NB4 (cell line): ENCODE results near the gene ANKRD34A.

Experiments used
- POLR2A ChIP-seq: IDR thresholded peaks from 2 replicates; pipeline ENCODE4 v1.6.1; 2011; ENCODE audit warnings: mild to moderate bottlenecking; ENCODE audit not compliant: insufficient read length; ENCODE audit errors: extremely low read depth
- TF ChIP-seq, protein P1 (sequence below): IDR thresholded peaks from one replicate; pipeline ENCODE4 v1.5.1; 2012; ENCODE audit warnings: low read depth, low read length
- TF ChIP-seq, protein P2 (sequence below): IDR thresholded peaks from 2 replicates; pipeline ENCODE4 v1.6.1; 2011; ENCODE audit warnings: low read depth, low read length

- TF ChIP-seq, protein P1, sequence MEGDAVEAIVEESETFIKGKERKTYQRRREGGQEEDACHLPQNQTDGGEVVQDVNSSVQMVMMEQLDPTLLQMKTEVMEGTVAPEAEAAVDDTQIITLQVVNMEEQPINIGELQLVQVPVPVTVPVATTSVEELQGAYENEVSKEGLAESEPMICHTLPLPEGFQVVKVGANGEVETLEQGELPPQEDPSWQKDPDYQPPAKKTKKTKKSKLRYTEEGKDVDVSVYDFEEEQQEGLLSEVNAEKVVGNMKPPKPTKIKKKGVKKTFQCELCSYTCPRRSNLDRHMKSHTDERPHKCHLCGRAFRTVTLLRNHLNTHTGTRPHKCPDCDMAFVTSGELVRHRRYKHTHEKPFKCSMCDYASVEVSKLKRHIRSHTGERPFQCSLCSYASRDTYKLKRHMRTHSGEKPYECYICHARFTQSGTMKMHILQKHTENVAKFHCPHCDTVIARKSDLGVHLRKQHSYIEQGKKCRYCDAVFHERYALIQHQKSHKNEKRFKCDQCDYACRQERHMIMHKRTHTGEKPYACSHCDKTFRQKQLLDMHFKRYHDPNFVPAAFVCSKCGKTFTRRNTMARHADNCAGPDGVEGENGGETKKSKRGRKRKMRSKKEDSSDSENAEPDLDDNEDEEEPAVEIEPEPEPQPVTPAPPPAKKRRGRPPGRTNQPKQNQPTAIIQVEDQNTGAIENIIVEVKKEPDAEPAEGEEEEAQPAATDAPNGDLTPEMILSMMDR, result no peak
- TF ChIP-seq POLR2A, result no peak
- TF ChIP-seq, protein P2, sequence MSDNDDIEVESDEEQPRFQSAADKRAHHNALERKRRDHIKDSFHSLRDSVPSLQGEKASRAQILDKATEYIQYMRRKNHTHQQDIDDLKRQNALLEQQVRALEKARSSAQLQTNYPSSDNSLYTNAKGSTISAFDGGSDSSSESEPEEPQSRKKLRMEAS, result no peak
Measured at GRCh38 chr1:145977016-145977415, 12.6 kb upstream of the ANKRD34A start.
